Lung (tissue), 12 donors: Measurements from ENCODE around the gene ZFP62. TPM values are rescaled to one million over a fixed set of nuclear protein-coding genes. Genes with fewer than 3 reads are reported as not detected.

Experiments
- ATAC-seq: fragments of 200-7000 bp; cut with Tn5 transposase; one replicate; pipeline ENCODE4 v1.9.1; 2020; ENCODE audit warnings: moderate number of reproducible peaks; ENCODE audit not compliant: insufficient read depth, low FRiP score
- DNase-seq, 3 donors: peaks; one replicate each; pipeline ENCODE4 v3.0.0-alpha.2; 2013 to 2017
- H3K27ac ChIP-seq, 2 donors: one replicate each; pipeline ENCODE4 v1.5.1; 2013; ENCODE audit warnings: mild to moderate bottlenecking in 2 of 2, moderate library complexity in 2 of 2, control low read depth in 1 of 2, inconsistent platforms in 1 of 2, low read depth in 1 of 2, low read length in 1 of 2
- H3K27me3 ChIP-seq, 3 donors: one replicate each; pipeline ENCODE4 v1.5.1; 2013; ENCODE audit warnings: low read length in 2 of 3; ENCODE audit not compliant: control insufficient read depth in 3 of 3, insufficient read depth in 3 of 3
- H3K36me3 ChIP-seq, 4 donors: one replicate each; pipeline ENCODE4 v1.5.1; 2013; ENCODE audit warnings: low read length in 4 of 4, mild to moderate bottlenecking in 1 of 4, moderate library complexity in 1 of 4; ENCODE audit not compliant: control insufficient read depth in 4 of 4, insufficient read depth in 4 of 4
- H3K4me1 ChIP-seq, 5 donors: one replicate each; pipeline ENCODE4 v1.5.1; 2013; ENCODE audit warnings: low read length in 5 of 5, mild to moderate bottlenecking in 2 of 5, moderate library complexity in 1 of 5; ENCODE audit not compliant: control insufficient read depth in 5 of 5, insufficient read depth in 5 of 5
- H3K4me3 ChIP-seq: one replicate; pipeline ENCODE4 v1.5.1; 2013; ENCODE audit warnings: mild to moderate bottlenecking, control low read depth, moderate library complexity
- H3K9ac ChIP-seq, 2 donors: one replicate each; pipeline ENCODE4 v1.5.1; 2013; ENCODE audit warnings: low read length in 2 of 2, control low read depth in 1 of 2; ENCODE audit not compliant: insufficient read depth in 1 of 2
- H3K9me3 ChIP-seq, 4 donors: one replicate each; pipeline ENCODE4 v1.5.1; 2013; ENCODE audit warnings: low read length in 3 of 4, mild to moderate bottlenecking in 1 of 4, moderate library complexity in 1 of 4; ENCODE audit not compliant: control insufficient read depth in 4 of 4, insufficient read depth in 3 of 4
- CTCF ChIP-seq: IDR thresholded peaks from 2 replicates; pipeline ENCODE4 v1.5.1; 2012; ENCODE audit warnings: mild to moderate bottlenecking; ENCODE audit errors: control extremely low read depth, extremely low read depth
- WGBS, 2 donors: extraction: QIAGEN DNeasy Blood & Tissue Kit; methylation state at CpG; one replicate each; pipeline ENCODE4 v1.1.7; 2013; 5-methylcytosine and 5-hydroxymethylcytosine counted together
- polyA plus RNA-seq, 2 donors: library from polyadenylated mRNA; stranded (reverse); fragments of 200-250 nt; gene quantifications; one replicate each; pipeline ENCODE4 v1.2.1, GENCODE V29; 2013
- total RNA-seq, 2 donors: library from RNA; depleted of rRNA in 1 of 2; stranded (reverse); fragments of >200 nt in 1 of 2; gene quantifications; one replicate each; pipeline ENCODE4 v1.2.1, GENCODE V29; 2014 to 2021
- donor health status: control.
- donor health status: control.
- donor health status: Bipolar disorder and iron deficiency.
- donor health status: healthy.
- donor health status: DM: yes; HTN: yes; CAD: no.

The ZFP62 gene
- total and polyA plus RNA-seq, 4 donors: 9.6 to 31.2 (median 20.0) TPM

GRCh38 chr5:180823346-180823745 is 37.7 kb downstream of the ZFP62 start:
- Histone ChIP-seq H3K9me3 (no peaks in the 10 kb centered on the region), H3K9ac (no peak overlapping the region), H3K36me3 (no peaks in the 10 kb centered on the region), H3K27me3 (no peaks in the 10 kb centered on the region), H3K4me1 (peaks cover 0 to 3% (median 0%) of the 10 kb centered on the region in 5 donors), H3K4me3 (no peak overlapping the region), H3K27ac (no peak overlapping the region)
- ATAC-seq: no peak
- no peak for TF ChIP-seq CTCF
- 84 to 96% methylated on average over 7 of the region's 7 CpGs for WGBS, 2 donors
- no peak for DNase-seq

GRCh38 chr5:180821538-180821937 is 39.5 kb downstream of the ZFP62 start:
- no peaks in the 10 kb centered on the region for H3K27me3 ChIP-seq
- H3K36me3 ChIP-seq: no peaks in the 10 kb centered on the region
- no peak overlapping the region for H3K9ac ChIP-seq
- no peak overlapping the region for H3K4me3 ChIP-seq
- H3K4me1 ChIP-seq: peaks cover 3 to 16% (median 5%) of the 10 kb centered on the region in 5 donors
- TF ChIP-seq CTCF: no peak
- ATAC-seq (no peak), DNase-seq (no peak)
- peak overlapping the region in 1 of 2 donors; percentile 72 for H3K27ac ChIP-seq
- H3K9me3 ChIP-seq: no peaks in the 10 kb centered on the region
- WGBS, 2 donors: 94% methylated on average over 4 of the region's 4 CpGs

- ATAC-seq: no peak
- no peak for DNase-seq
- H3K4me1 ChIP-seq: peaks cover 3 to 16% (median 5%) of the 10 kb centered on the region in 5 donors
These were observed 40.2 kb downstream of the ZFP62 start for GRCh38 chr5:180820788-180821321.

More at GRCh38 chr5:180820788-180821321, 40.2 kb downstream of the ZFP62 start:
- Histone ChIP-seq H3K4me3 (no peak overlapping the region), H3K9ac (no peak overlapping the region), H3K36me3 (no peaks in the 10 kb centered on the region), H3K27me3 (no peaks in the 10 kb centered on the region), H3K9me3 (no peaks in the 10 kb centered on the region), H3K27ac (peak overlapping the region; percentile 48 to 59)
- no peak for TF ChIP-seq CTCF
- WGBS, 2 donors: 44 to 53% methylated on average over 3 of the region's 3 CpGs
